Amygdala (tissue), 56 donors: Measurements from ENCODE around the gene CTSG.
"Not testable (repeated sequence)": the region's sequence is repeated elsewhere in the genome, so short reads cannot be mapped to it uniquely, and the experiment has no call there.

Source experiments
- DNase-seq, 56 donors: peaks; one replicate each; lab custom pipeline; 2025; lab: John Stamatoyannopoulos, UW

CTSG gene

DNA sequence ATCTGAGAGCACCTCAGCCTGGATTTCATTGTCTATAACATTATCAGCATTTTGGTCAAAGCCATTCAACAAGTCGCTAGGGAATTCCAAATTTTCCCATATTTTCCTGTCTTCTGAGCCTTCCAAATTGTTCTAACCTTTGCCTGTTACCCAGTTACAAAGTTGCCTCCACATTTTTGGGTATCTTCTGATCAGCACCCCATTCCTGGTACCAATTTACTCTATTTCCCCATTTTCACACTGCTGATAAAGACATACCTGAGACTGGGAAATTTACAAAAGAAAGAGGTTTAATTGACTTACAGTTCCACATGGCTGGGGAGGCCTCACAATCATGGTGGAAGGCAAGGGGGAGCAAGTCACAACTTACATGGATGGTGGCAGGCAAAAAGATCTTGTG is 27.0 kb downstream of the CTSG start:
- DNase-seq = not testable (repeated sequence)

DNA sequence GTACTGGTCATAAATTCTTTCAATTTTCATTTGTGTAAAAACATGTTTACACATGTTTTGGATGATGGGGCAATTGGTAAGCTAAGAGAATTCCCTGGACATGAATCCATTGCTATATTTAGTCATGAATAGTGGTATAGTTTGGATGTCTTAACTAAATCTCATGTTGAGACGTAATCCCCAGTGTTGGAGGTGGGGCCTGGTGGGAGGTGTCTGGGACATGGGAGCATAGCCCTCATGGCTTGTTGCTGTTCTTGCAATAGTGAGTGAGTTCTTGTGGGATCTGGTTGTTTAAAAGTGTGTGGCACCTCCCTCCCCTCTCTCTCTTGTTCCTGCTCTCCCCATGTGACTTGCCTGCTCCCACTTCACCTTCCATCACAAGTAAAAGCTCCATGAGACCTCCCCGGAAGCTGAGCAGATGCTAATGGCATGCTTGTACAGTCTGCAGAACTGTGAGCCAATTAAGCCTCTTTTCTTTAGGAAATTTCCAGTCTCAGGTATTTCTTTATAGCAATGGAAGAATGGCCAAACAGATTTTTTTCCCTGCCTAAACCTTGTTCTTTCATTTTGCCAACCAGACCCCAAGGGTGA is 33.6 kb downstream of the CTSG start:
- DNase-seq = no peak

DNA sequence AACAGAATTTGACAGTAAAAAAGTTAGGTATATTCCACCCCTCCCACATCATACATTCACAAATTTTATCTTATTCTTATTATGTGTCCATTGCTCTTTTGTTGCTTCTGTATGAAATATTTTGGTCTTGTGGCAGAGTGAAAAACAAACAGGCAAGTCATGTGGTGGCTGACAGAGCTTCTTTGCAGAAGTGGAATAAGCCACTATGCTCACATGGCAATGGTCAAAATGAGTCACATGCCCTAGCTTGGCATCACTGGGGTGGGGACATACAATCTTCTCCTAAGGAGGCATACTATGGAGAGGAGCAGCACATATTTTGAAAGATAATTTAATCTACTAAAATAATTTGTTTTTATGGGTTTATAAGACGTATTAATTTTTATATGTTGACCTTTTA is 40.3 kb downstream of the CTSG start:
- no peak for DNase-seq

DNA sequence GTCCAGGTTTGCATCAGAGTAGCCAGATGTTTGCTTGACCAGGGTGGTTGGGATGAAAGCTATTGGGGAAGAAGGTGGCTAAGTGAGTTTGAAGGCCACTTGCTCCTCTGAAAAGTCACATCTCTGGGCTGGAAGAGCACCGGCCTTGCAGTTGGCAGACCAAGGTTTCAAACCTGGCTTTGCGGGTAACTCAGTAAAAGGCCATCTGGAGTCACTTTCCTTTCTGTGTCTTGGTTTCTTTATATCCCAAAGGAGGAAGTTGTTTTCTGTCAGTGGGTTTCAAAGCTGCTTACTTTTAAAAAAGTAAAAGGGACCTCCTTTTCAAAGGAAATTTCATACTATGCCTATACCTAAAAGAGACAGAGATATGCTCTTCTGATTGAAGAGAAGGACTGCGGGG is 41.8 kb downstream of the CTSG start:
- no peak for DNase-seq

DNA sequence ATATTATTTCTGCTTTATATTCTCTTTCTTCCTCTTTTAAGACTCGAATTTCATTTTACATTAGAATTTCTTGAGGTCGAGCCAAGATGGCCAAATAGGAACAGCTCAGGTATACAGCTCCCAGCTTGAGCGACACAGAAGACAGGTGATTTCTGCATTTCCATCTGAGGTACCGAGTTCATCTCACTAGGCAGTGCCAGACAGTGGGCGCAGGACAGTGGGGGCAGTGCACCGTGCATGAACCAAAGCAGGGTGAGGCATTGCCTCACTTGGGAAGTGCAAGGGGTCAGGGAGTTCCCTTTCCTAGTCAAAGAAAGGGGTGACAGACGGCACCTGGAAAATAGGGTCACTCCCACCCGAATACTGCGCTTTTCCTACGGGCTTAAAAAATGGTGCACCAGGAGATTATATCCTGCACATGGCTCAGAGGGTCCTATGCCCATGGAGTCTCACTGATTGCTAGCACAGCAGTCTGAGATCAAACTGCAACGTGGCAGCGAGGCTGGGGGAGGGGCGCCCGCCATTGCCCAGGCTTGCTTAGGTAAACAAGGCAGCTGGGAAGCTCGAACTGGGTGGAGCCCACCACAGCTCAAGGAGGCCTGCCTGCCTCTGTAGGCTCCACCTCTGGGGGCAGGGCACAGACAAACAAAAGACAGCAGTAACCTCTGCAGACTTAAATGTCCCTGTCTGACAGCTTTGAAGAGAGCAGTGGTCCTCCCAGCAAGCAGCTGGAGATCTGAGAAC is 50.0 kb downstream of the CTSG start:
- DNase-seq = not testable (repeated sequence)
